Astrocyte of the spinal cord (primary cell): Measurements from ENCODE around the gene BRIP1.
"Not testable (repeated sequence)": the region's sequence is repeated elsewhere in the genome, so short reads cannot be mapped to it uniquely, and the experiment has no call there.

ENCODE experiments used
- DNase-seq: peaks from one replicate; pipeline ENCODE4 v3.0.0; 2011; ENCODE audit warnings: low read depth, low spot score
- H3K4me3 ChIP-seq: 2 replicates; pipeline ENCODE4 v1.5.1; 2011; ENCODE audit warnings: low read depth, mild to moderate bottlenecking, low read length, moderate library complexity
- CTCF ChIP-seq: IDR thresholded peaks from 2 replicates; pipeline ENCODE4 v1.5.1; 2012; ENCODE audit warnings: low read depth, mild to moderate bottlenecking, low read length, inconsistent platforms
- in situ Hi-C: cut with HindIII; loops from 2 replicates; pipeline ENCODE4 v1.10.0; 2017; ENCODE audit warnings: low sequenced_read_pairs

BRIP1 gene

GRCh38 chr17:61895391-61895790 lies 32.1 kb upstream of the BRIP1 start:
- no peak for TF ChIP-seq CTCF
- in situ Hi-C loops = no loop called here
- no peak for DNase-seq
- H3K4me3 ChIP-seq = no peak overlapping the region

- H3K4me3 ChIP-seq, in situ Hi-C loops, DNase-seq: not testable (repeated sequence)
Measured at GRCh38 chr17:61894310-61894709, 31.0 kb upstream of the BRIP1 start.

- H3K4me3 ChIP-seq, in situ Hi-C loops, DNase-seq: not testable (repeated sequence)
Measured at GRCh38 chr17:61887733-61888132, 24.4 kb upstream of the BRIP1 start.

- DNase-seq = peak; percentile 22
- in situ Hi-C loops, H3K4me3 ChIP-seq: not testable (repeated sequence)
Measured at GRCh38 chr17:61885865-61886264, 22.5 kb upstream of the BRIP1 start.

- TF ChIP-seq CTCF = no peak
- H3K4me3 ChIP-seq = no peak overlapping the region
- in situ Hi-C loops = no loop called here
- DNase-seq = no peak
Measured at GRCh38 chr17:61884864-61885263, 21.5 kb upstream of the BRIP1 start.

- TF ChIP-seq CTCF = no peak
- no peak for DNase-seq
- H3K4me3 ChIP-seq = no peak overlapping the region
- in situ Hi-C loops = no loop called here
Measured at GRCh38 chr17:61880589-61881102, 17.3 kb upstream of the BRIP1 start.

GRCh38 chr17:61878984-61879612 lies 15.8 kb upstream of the BRIP1 start:
- no peak for TF ChIP-seq CTCF
- DNase-seq = no peak
- in situ Hi-C loops = no loop called here
- no peak overlapping the region for H3K4me3 ChIP-seq

GRCh38 chr17:61878520-61878919 lies 15.2 kb upstream of the BRIP1 start:
- DNase-seq = no peak
- in situ Hi-C loops = no loop called here
- no peak for TF ChIP-seq CTCF
- H3K4me3 ChIP-seq = no peak overlapping the region
